Measurements from ENCODE around the gene AZIN2.

Gene AZIN2

GRCh38 chr1:33111965-33112364 is 31.0 kb downstream of the AZIN2 start:
- H3K36me3 ChIP-seq: no peaks in the 10 kb centered on the region
- H3K9me3 ChIP-seq: no peaks in the 10 kb centered on the region
- TF ChIP-seq CTCF (IDR thresholded peaks at IDR 0.05): no peak
- H3K27ac ChIP-seq: no peak overlapping the region
- H3K4me1 ChIP-seq (ENCODE audit: control insufficient read depth in 1 of 2, insufficient read depth in 1 of 2, low read depth in 1 of 2, low read length in 1 of 2): no peaks in the 10 kb centered on the region
- H3K27me3 ChIP-seq: peaks cover 4% of the 10 kb centered on the region
- H3K4me3 ChIP-seq (ENCODE audit: low read depth in 1 of 2, low read length in 1 of 2): no peak overlapping the region

GRCh38 chr1:33117440-33118085 is 36.6 kb downstream of the AZIN2 start:
- no peak for TF ChIP-seq CTCF (IDR thresholded peaks at IDR 0.05)
- Histone ChIP-seq H3K27ac (no peak overlapping the region), H3K36me3 (no peaks in the 10 kb centered on the region), H3K4me3 (ENCODE audit: low read depth in 1 of 2, low read length in 1 of 2) (no peak overlapping the region), H3K27me3 (peaks cover 23% of the 10 kb centered on the region), H3K9me3 (no peaks in the 10 kb centered on the region), H3K4me1 (ENCODE audit: control insufficient read depth in 1 of 2, insufficient read depth in 1 of 2, low read depth in 1 of 2, low read length in 1 of 2) (no peaks in the 10 kb centered on the region)

- H3K4me1 ChIP-seq (ENCODE audit: control insufficient read depth in 1 of 2, insufficient read depth in 1 of 2, low read depth in 1 of 2, low read length in 1 of 2): no peaks in the 10 kb centered on the region
- no peak overlapping the region for H3K27ac ChIP-seq
- peaks cover 31% of the 10 kb centered on the region for H3K27me3 ChIP-seq
- no peak for TF ChIP-seq CTCF (IDR thresholded peaks at IDR 0.05)
- H3K36me3 ChIP-seq: no peaks in the 10 kb centered on the region
- no peak overlapping the region for H3K4me3 ChIP-seq (ENCODE audit: low read depth in 1 of 2, low read length in 1 of 2)
- H3K9me3 ChIP-seq: no peaks in the 10 kb centered on the region
These were observed 37.3 kb downstream of the AZIN2 start for GRCh38 chr1:33118274-33118673.

- no peaks in the 10 kb centered on the region for H3K9me3 ChIP-seq
These were observed 38.1 kb downstream of the AZIN2 start for GRCh38 chr1:33119050-33119449.

GRCh38 chr1:33119532-33120217 is 38.7 kb downstream of the AZIN2 start:
- peaks cover 40% of the 10 kb centered on the region for H3K27me3 ChIP-seq
- no peaks in the 10 kb centered on the region for H3K9me3 ChIP-seq
- TF ChIP-seq CTCF (IDR thresholded peaks at IDR 0.05): no peak
- H3K27ac ChIP-seq: no peak overlapping the region
- no peak overlapping the region for H3K4me3 ChIP-seq (ENCODE audit: low read depth in 1 of 2, low read length in 1 of 2)
- H3K4me1 ChIP-seq (ENCODE audit: control insufficient read depth in 1 of 2, insufficient read depth in 1 of 2, low read depth in 1 of 2, low read length in 1 of 2): no peaks in the 10 kb centered on the region
- no peaks in the 10 kb centered on the region for H3K36me3 ChIP-seq

More at GRCh38 chr1:33119050-33119449, 38.1 kb downstream of the AZIN2 start:
- Histone ChIP-seq H3K4me3 (ENCODE audit: low read depth in 1 of 2, low read length in 1 of 2) (no peak overlapping the region), H3K4me1 (ENCODE audit: control insufficient read depth in 1 of 2, insufficient read depth in 1 of 2, low read depth in 1 of 2, low read length in 1 of 2) (no peaks in the 10 kb centered on the region), H3K36me3 (no peaks in the 10 kb centered on the region), H3K27ac (no peak overlapping the region), H3K27me3 (peaks cover 38% of the 10 kb centered on the region)
- TF ChIP-seq CTCF (IDR thresholded peaks at IDR 0.05): no peak
